GM12872 (cell line): ENCODE data around the gene TP53I11.

Experiments used
- CTCF ChIP-seq: IDR thresholded peaks from 3 replicates; pipeline ENCODE4 v1.5.1; 2011; ENCODE audit warnings: low read depth, mild to moderate bottlenecking, low read length, moderate library complexity; ENCODE audit not compliant: insufficient read depth

Gene TP53I11

GRCh38 chr11:44928144-44928543, 22.5 kb downstream of the TP53I11 start:
- TF ChIP-seq CTCF = no peak

- peak; percentile 90 for TF ChIP-seq CTCF
These were observed 23.5 kb downstream of the TP53I11 start for GRCh38 chr11:44927174-44927661.

- TF ChIP-seq CTCF = no peak
These were observed 24.6 kb downstream of the TP53I11 start for GRCh38 chr11:44926036-44926435.

- no peak for TF ChIP-seq CTCF
These were observed 26.9 kb downstream of the TP53I11 start for GRCh38 chr11:44923806-44924205.

GRCh38 chr11:44923115-44923514, 27.6 kb downstream of the TP53I11 start:
- no peak for TF ChIP-seq CTCF

- TF ChIP-seq CTCF = no peak
These were observed 30.2 kb downstream of the TP53I11 start for GRCh38 chr11:44920451-44920850.

GRCh38 chr11:44917741-44918140, 32.9 kb downstream of the TP53I11 start:
- no peak for TF ChIP-seq CTCF
